ENCODE results near the gene RPS2.

RPS2 gene

DNA sequence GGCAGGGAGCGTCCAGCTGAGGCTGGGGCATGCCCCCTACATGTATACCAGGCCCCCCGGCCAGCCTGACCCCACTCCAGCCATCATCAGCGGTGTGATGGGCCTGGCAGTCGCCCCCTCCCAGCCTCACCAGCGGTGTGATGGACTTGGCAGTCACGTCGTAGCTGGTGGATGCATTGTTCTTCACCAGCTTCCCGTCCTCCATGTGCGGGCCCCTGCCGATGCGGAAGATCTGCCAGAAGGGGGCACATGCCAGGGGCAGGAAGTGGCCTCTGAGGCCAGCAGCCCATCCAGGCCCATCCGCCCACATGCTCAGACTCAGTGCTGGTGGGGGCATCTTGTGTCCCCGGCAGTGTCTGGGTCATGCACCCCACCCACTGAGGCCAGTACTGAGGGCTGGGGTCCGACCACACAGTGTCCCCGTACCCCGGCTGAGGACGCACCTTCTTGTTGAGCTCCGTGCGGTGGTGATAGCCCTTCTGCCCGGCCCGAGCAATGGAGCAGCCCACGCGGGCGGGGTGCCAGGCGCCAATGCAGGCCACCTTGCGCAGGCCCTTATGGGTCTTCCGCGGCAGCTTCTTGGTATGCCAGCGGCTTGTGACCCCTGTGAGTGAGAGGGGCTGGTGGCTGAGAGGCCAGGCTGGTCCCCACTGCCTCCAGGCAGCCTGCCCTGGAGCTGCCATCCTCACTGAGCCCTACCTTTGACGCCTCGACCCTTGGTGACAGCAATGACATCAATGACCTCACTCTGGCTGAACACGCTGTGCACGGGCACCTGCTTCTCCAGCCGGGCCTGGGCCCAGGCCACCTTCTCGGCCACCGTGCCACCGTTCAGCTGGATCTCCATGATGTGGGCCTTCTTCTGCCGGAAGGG lies 17.9 kb downstream of the RPS2 start:
- TF ChIP-seq CREB1 (IDR thresholded peaks at IDR 0.05; ENCODE audit: low read depth) = no peak
- no peak for TF ChIP-seq RAD21 (IDR thresholded peaks at IDR 0.05; ENCODE audit: low read depth)
- no peak for TF ChIP-seq EGR1 (IDR thresholded peaks at IDR 0.05)
- TF ChIP-seq, protein P1, sequence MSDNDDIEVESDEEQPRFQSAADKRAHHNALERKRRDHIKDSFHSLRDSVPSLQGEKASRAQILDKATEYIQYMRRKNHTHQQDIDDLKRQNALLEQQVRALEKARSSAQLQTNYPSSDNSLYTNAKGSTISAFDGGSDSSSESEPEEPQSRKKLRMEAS (IDR thresholded peaks at IDR 0.05) = no peak
- no peak for TF ChIP-seq YY1 (IDR thresholded peaks at IDR 0.05; ENCODE audit: low read depth)
- no peak for TF ChIP-seq TEAD4 (IDR thresholded peaks at IDR 0.05)
- TF ChIP-seq TAF1 (IDR thresholded peaks at IDR 0.05; ENCODE audit: low read depth) = no peak
- no peak for TF ChIP-seq ZBTB7A (IDR thresholded peaks at IDR 0.05; ENCODE audit: low read depth)
- no peak for TF ChIP-seq TCF12 (IDR thresholded peaks at IDR 0.05; ENCODE audit: low read depth)
- TF ChIP-seq FOXM1 (IDR thresholded peaks at IDR 0.05; ENCODE audit: borderline replicate concordance, low read depth) = no peak
- no peak for TF ChIP-seq CEBPB (IDR thresholded peaks at IDR 0.05)
- TF ChIP-seq, protein P2, sequence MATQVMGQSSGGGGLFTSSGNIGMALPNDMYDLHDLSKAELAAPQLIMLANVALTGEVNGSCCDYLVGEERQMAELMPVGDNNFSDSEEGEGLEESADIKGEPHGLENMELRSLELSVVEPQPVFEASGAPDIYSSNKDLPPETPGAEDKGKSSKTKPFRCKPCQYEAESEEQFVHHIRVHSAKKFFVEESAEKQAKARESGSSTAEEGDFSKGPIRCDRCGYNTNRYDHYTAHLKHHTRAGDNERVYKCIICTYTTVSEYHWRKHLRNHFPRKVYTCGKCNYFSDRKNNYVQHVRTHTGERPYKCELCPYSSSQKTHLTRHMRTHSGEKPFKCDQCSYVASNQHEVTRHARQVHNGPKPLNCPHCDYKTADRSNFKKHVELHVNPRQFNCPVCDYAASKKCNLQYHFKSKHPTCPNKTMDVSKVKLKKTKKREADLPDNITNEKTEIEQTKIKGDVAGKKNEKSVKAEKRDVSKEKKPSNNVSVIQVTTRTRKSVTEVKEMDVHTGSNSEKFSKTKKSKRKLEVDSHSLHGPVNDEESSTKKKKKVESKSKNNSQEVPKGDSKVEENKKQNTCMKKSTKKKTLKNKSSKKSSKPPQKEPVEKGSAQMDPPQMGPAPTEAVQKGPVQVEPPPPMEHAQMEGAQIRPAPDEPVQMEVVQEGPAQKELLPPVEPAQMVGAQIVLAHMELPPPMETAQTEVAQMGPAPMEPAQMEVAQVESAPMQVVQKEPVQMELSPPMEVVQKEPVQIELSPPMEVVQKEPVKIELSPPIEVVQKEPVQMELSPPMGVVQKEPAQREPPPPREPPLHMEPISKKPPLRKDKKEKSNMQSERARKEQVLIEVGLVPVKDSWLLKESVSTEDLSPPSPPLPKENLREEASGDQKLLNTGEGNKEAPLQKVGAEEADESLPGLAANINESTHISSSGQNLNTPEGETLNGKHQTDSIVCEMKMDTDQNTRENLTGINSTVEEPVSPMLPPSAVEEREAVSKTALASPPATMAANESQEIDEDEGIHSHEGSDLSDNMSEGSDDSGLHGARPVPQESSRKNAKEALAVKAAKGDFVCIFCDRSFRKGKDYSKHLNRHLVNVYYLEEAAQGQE (IDR thresholded peaks at IDR 0.05; ENCODE audit: low read depth) = no peak
- TF ChIP-seq, protein P3, sequence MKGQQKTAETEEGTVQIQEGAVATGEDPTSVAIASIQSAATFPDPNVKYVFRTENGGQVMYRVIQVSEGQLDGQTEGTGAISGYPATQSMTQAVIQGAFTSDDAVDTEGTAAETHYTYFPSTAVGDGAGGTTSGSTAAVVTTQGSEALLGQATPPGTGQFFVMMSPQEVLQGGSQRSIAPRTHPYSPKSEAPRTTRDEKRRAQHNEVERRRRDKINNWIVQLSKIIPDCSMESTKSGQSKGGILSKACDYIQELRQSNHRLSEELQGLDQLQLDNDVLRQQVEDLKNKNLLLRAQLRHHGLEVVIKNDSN (IDR thresholded peaks at IDR 0.05) = no peak
- TF ChIP-seq NFIC (IDR thresholded peaks at IDR 0.05) = no peak
- TF ChIP-seq EP300 (IDR thresholded peaks at IDR 0.05; ENCODE audit: borderline replicate concordance) = no peak

DNA sequence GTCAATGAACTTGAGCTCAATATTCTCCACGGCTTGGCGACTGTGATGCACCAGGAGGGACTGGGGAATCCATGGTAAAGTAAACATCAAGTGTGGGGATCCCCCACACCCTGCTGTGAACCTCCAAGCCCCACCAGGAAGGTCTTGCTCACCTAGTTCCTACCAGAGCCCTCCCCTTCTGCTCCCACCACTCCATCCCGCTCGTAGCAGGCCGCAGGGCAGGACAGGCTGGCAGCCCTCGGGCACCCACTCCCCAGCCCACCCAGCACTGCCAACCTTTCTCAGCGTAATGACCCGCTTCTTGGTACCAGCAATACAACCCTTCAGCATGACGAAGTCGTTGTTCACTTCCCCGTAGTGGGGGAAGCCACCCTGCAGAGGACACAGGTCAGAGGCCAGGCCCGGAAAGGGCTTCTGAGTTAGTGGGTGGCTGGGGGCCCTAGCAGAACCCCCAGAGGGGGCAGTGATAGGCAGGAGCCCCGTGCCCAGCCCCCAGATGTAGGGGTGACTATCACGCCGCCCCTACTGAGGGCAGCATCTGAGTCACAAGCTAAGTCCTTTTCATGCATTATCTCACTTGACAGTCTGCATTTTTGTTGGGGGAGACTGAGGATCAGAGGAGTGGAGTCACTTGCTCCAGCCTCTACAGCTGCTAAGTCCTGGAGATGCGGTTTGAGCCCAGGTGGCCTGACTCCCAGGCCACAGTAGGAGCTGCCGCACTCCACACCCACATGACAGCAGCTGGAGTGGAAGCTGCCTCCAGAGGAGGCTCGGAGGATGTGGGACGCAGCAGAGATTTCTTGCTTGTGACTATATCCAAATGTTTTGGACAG lies 18.9 kb downstream of the RPS2 start:
- TF ChIP-seq RAD21 (IDR thresholded peaks at IDR 0.05; ENCODE audit: low read depth) (no peak), EGR1 (IDR thresholded peaks at IDR 0.05) (no peak), YY1 (IDR thresholded peaks at IDR 0.05; ENCODE audit: low read depth) (no peak), CEBPB (IDR thresholded peaks at IDR 0.05) (no peak), EP300 (IDR thresholded peaks at IDR 0.05; ENCODE audit: borderline replicate concordance) (no peak), TEAD4 (IDR thresholded peaks at IDR 0.05) (no peak), TAF1 (IDR thresholded peaks at IDR 0.05; ENCODE audit: low read depth) (no peak), FOXM1 (IDR thresholded peaks at IDR 0.05; ENCODE audit: borderline replicate concordance, low read depth) (no peak)
- TF ChIP-seq, protein P2 (IDR thresholded peaks at IDR 0.05; ENCODE audit: low read depth) = no peak
- TF ChIP-seq, protein P3 (IDR thresholded peaks at IDR 0.05) = no peak

DNA sequence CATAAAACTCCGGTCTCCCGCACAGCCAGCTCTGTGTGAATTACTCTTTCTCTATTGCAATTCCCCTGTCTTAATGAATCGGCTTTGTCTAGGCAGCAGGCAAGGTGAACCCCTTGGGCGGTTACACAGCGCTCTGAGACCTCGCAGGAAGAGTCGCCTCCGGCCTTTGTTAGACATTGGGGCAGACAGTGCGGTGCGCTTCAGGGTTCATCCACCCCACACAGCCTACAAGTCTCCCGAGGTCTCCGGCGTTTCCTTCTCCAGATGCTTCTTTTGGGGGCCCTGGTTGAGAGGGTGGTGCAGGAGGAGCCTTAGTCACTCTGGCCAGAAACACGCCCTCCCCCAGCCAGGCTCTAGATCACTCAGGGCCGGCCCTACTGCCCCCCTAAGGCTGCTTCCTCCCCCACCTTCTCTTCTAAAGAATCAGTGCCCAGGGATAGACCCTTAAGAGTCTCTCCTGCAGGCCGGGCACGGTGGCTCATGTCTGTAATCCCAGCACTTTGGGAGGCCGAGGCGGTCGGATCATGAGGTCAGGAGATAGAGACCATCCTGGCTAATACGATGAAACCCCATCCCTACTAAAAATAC lies 19.9 kb downstream of the RPS2 start:
- TF ChIP-seq YY1 (IDR thresholded peaks at IDR 0.05; ENCODE audit: low read depth) (no peak), FOXM1 (IDR thresholded peaks at IDR 0.05; ENCODE audit: borderline replicate concordance, low read depth) (no peak), CREB1 (IDR thresholded peaks at IDR 0.05; ENCODE audit: low read depth) (no peak), EGR1 (IDR thresholded peaks at IDR 0.05) (no peak), NFIC (IDR thresholded peaks at IDR 0.05) (no peak), CEBPB (IDR thresholded peaks at IDR 0.05) (no peak), RAD21 (IDR thresholded peaks at IDR 0.05; ENCODE audit: low read depth) (no peak), TEAD4 (IDR thresholded peaks at IDR 0.05) (no peak), TCF12 (IDR thresholded peaks at IDR 0.05; ENCODE audit: low read depth) (no peak), ZBTB7A (IDR thresholded peaks at IDR 0.05; ENCODE audit: low read depth) (no peak), EP300 (IDR thresholded peaks at IDR 0.05; ENCODE audit: borderline replicate concordance) (no peak), TAF1 (IDR thresholded peaks at IDR 0.05; ENCODE audit: low read depth) (no peak)
- TF ChIP-seq, protein P1 (IDR thresholded peaks at IDR 0.05) = no peak
- TF ChIP-seq, protein P3 (IDR thresholded peaks at IDR 0.05) = no peak
- TF ChIP-seq, protein P2 (IDR thresholded peaks at IDR 0.05; ENCODE audit: low read depth) = no peak
